Smooth muscle cell (in vitro differentiated cells): Measurements from ENCODE around the gene SHISA9. TPM values are rescaled to one million over a fixed set of nuclear protein-coding genes. Genes with fewer than 3 reads are reported as not detected.

Source experiments
- DNase-seq: peaks from one replicate; lab custom pipeline; 2025; ENCODE audit not compliant: unreplicated experiment; lab: John Stamatoyannopoulos, UW
- H2AFZ ChIP-seq: fragments of 200-600 bp; sonication (generic); 2 replicates; pipeline ENCODE4 v1.6.0; 2016; ENCODE audit warnings: antibody characterized with exemption, low read depth, mild to moderate bottlenecking
- H3F3A ChIP-seq: fragments of 200-600 bp; sonication (generic); 2 replicates; pipeline ENCODE4 v1.6.0; 2017; ENCODE audit warnings: antibody characterized with exemption, low read depth
- H3K27ac ChIP-seq: fragments of 200-600 bp; sonication (generic); 2 replicates; pipeline ENCODE4 v1.5.1; 2016; ENCODE audit warnings: low read depth, mild to moderate bottlenecking
- H3K27me3 ChIP-seq: fragments of 200-600 bp; sonication (generic); 2 replicates; pipeline ENCODE4 v1.6.1; 2016; ENCODE audit warnings: low read depth, mild to moderate bottlenecking
- H3K36me3 ChIP-seq: fragments of 200-600 bp; sonication (generic); 2 replicates; pipeline ENCODE4 v1.5.1; 2016; ENCODE audit warnings: low read depth
- H3K4me1 ChIP-seq: fragments of 200-600 bp; sonication (generic); 2 replicates; pipeline ENCODE4 v1.5.1; 2016; ENCODE audit warnings: low read depth
- H3K4me2 ChIP-seq: fragments of 200-600 bp; sonication (generic); 2 replicates; pipeline ENCODE4 v1.6.0; 2016; ENCODE audit warnings: mild to moderate bottlenecking
- H3K4me3 ChIP-seq: fragments of 200-600 bp; sonication (generic); 2 replicates; pipeline ENCODE4 v1.5.1; 2016; ENCODE audit warnings: mild to moderate bottlenecking
- H3K79me2 ChIP-seq: fragments of 200-600 bp; sonication (generic); 2 replicates; pipeline ENCODE4 v1.6.0; 2016; ENCODE audit warnings: low read depth, mild to moderate bottlenecking
- H3K9ac ChIP-seq: fragments of 200-600 bp; sonication (generic); 2 replicates; pipeline ENCODE4 v1.6.0; 2016; ENCODE audit warnings: low read depth
- H3K9me3 ChIP-seq: fragments of 200-600 bp; sonication (generic); replicated peaks from 2 replicates; pipeline ENCODE4 v1.5.1; 2016; ENCODE audit warnings: low read depth
- H4K20me1 ChIP-seq: fragments of 200-600 bp; sonication (generic); 2 replicates; pipeline ENCODE4 v1.6.0; 2016; ENCODE audit warnings: low read depth
- WGBS: methylation state at CpG from one replicate; pipeline ENCODE4 v1.1.7; 2016; ENCODE audit warnings: low lambda C conversion rate; 5-methylcytosine and 5-hydroxymethylcytosine counted together
- polyA plus RNA-seq: library from polyadenylated mRNA; unstranded; fragments of >200 nt; fragmentation: Nextera tagmentation; extraction: Ambion mirVana; gene quantifications from 2 replicates; pipeline ENCODE4 v1.2.1, GENCODE V29; 2016
- total RNA-seq: library from RNA; depleted of rRNA; stranded (reverse); fragments of >200 nt; gene quantifications from 2 replicates; pipeline ENCODE4 v1.2.3, GENCODE V29; 2014
- TF ChIP-seq, protein P1 (sequence below): fragments of 200-600 bp; sonication (generic); IDR thresholded peaks from 2 replicates; pipeline ENCODE4 v1.5.1; 2017; ENCODE audit warnings: borderline replicate concordance, mild to moderate bottlenecking, antibody characterized with exemption; ENCODE audit not compliant: insufficient read depth, poor library complexity, severe bottlenecking

The SHISA9 gene
- total and polyA plus RNA-seq, 2 experiments from 2014 or later, result 0.09 TPM; not detected in 1

GRCh38 chr16:12898551-12898950, 2.8 kb upstream of the SHISA9 start:
- Histone ChIP-seq H3K27me3 (peaks cover 63% of the 10 kb centered on the region), H3K27ac (no peak overlapping the region), H3K36me3 (no peaks in the 10 kb centered on the region), H3K9me3 (no peaks in the 10 kb centered on the region), H3K4me2 (no peak overlapping the region), H3F3A (no peaks in the 10 kb centered on the region), H3K4me1 (peaks cover 8% of the 10 kb centered on the region), H3K79me2 (no peaks in the 10 kb centered on the region), H3K4me3 (no peak overlapping the region), H3K9ac (no peak overlapping the region), H4K20me1 (no peaks in the 10 kb centered on the region), H2AFZ (no peak overlapping the region)
- 48% methylated on average over 3 of the region's 3 CpGs for WGBS
- TF ChIP-seq, protein P1, sequence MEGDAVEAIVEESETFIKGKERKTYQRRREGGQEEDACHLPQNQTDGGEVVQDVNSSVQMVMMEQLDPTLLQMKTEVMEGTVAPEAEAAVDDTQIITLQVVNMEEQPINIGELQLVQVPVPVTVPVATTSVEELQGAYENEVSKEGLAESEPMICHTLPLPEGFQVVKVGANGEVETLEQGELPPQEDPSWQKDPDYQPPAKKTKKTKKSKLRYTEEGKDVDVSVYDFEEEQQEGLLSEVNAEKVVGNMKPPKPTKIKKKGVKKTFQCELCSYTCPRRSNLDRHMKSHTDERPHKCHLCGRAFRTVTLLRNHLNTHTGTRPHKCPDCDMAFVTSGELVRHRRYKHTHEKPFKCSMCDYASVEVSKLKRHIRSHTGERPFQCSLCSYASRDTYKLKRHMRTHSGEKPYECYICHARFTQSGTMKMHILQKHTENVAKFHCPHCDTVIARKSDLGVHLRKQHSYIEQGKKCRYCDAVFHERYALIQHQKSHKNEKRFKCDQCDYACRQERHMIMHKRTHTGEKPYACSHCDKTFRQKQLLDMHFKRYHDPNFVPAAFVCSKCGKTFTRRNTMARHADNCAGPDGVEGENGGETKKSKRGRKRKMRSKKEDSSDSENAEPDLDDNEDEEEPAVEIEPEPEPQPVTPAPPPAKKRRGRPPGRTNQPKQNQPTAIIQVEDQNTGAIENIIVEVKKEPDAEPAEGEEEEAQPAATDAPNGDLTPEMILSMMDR, result no peak
- DNase-seq, result no peak

DNA sequence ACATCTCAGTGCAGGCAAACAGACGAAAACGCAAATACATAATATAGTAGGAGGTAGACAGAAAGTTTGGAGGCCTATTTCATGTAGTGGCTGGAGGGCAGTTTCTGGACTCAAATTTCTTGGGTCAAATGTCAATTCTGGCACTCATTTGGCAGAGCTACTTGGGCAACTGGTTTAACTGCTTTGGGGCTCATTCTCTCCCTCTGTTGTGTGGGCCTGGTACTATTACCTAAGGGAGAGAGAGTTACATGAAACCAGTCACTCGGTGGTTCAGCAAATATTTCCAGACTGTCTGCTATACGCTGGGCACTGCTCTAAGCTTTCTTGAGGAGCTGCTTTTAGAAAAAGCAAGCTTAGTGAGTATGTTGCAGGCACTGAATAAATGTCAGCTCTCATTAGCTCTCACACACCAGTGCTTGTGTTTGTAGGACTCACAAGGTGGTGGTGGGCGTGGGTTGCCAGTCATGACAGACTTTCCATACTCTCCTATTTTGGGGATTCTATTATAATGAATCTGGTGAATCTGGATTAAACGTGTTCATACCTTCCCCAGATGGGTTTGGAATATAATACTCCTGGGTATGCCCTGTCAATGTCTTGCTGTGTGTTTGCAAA, 1.8 kb upstream of the SHISA9 start:
- no peaks in the 10 kb centered on the region for H3K9me3 ChIP-seq
- WGBS, result 57% methylated on average over 6 of the region's 6 CpGs
- no peak overlapping the region for H3K27ac ChIP-seq
- DNase-seq, result no peak
- peaks cover 74% of the 10 kb centered on the region for H3K27me3 ChIP-seq
- TF ChIP-seq, protein P1, result no peak
- H2AFZ ChIP-seq, result no peak overlapping the region
- H3K4me3 ChIP-seq, result no peak overlapping the region
- no peaks in the 10 kb centered on the region for H3F3A ChIP-seq
- no peaks in the 10 kb centered on the region for H3K36me3 ChIP-seq
- no peaks in the 10 kb centered on the region for H3K79me2 ChIP-seq
- H3K4me1 ChIP-seq, result peaks cover 9% of the 10 kb centered on the region
- no peak overlapping the region for H3K4me2 ChIP-seq
- no peaks in the 10 kb centered on the region for H4K20me1 ChIP-seq
- H3K9ac ChIP-seq, result no peak overlapping the region

DNA sequence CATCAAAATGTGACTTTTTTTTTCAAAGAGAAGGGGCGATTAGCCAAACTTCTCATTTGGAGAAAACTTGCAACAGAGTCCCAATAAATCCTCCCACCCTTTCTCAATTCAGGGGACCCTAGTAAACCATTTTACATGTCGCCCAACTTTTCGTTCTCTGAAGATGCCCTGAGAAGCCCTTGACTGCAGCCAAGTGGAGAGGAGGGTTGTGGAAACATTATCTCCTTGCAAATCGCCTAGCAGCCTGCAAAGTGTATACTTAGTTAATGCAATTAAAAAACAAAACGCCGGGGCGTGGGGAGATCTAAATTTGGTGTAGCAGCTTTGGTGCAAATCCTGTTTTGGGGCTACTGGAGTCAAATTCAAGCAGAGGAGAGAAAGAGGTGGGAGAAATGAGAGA, 1.2 kb upstream of the SHISA9 start:
- TF ChIP-seq, protein P1, result no peak
- H3K9me3 ChIP-seq, result no peaks in the 10 kb centered on the region
- no peaks in the 10 kb centered on the region for H3K36me3 ChIP-seq
- H3K9ac ChIP-seq, result no peak overlapping the region
- H3K4me3 ChIP-seq, result no peak overlapping the region
- H4K20me1 ChIP-seq, result no peaks in the 10 kb centered on the region
- H3K4me1 ChIP-seq, result peaks cover 9% of the 10 kb centered on the region
- H2AFZ ChIP-seq, result no peak overlapping the region
- peaks cover 79% of the 10 kb centered on the region for H3K27me3 ChIP-seq
- WGBS, result 24% methylated on average over 7 of the region's 7 CpGs
- no peaks in the 10 kb centered on the region for H3F3A ChIP-seq
- no peak overlapping the region for H3K4me2 ChIP-seq
- no peak for DNase-seq
- H3K79me2 ChIP-seq, result no peaks in the 10 kb centered on the region
- no peak overlapping the region for H3K27ac ChIP-seq

DNA sequence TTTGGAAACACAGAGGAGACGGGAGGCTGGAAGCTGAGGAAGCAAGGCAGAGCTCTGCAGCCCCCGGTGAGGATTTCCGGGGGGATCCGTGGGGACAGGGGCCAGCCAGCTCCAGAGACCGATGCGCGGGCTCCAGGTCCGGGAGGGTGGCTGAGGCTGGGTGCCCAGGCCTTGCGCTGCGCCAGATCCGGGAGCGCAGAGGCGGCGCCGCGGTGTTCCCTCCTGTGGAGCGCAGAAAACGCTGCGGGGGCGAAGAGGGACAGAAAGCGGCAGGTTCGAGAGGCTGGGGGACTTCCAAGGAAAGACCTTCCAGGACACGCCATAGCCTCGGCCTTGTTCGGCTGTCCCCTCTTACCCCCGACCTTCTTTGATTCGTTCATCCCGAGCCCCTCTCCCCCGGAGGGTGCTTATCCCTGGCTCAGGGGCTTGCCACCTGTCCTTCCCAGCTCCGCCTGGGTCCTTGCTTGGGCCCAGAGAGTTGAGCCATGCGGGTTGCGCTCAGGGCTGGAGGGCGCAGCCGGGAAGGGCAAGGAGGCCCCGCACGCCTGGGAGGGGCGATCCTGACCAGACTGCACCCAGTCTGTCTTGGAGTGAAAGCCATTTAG, 697 bp upstream of the SHISA9 start:
- peak overlapping the region; percentile 9 for H3K4me2 ChIP-seq
- under 1% methylated on average over 27 of the region's 37 CpGs for WGBS
- H3K4me3 ChIP-seq, result no peak overlapping the region
- H3K79me2 ChIP-seq, result no peaks in the 10 kb centered on the region
- H3K36me3 ChIP-seq, result no peaks in the 10 kb centered on the region
- no peaks in the 10 kb centered on the region for H3F3A ChIP-seq
- H2AFZ ChIP-seq, result no peak overlapping the region
- no peak overlapping the region for H3K9ac ChIP-seq
- TF ChIP-seq, protein P1, result no peak
- DNase-seq, result no peak
- peaks cover 9% of the 10 kb centered on the region for H3K4me1 ChIP-seq
- H4K20me1 ChIP-seq, result no peaks in the 10 kb centered on the region
- H3K27ac ChIP-seq, result no peak overlapping the region
- no peaks in the 10 kb centered on the region for H3K9me3 ChIP-seq
- peaks cover 84% of the 10 kb centered on the region for H3K27me3 ChIP-seq
